GM19324 (cell line): ENCODE results near the gene ZNRD2.

Experiments used
- ATAC-seq: cut with Tn5 transposase; IDR thresholded peaks from one replicate; pipeline ENCODE4 v1.9.1; 2021; ENCODE audit warnings: mild to moderate bottlenecking, moderate library complexity; ENCODE audit not compliant: unreplicated experiment, low FRiP score

Gene ZNRD2

DNA sequence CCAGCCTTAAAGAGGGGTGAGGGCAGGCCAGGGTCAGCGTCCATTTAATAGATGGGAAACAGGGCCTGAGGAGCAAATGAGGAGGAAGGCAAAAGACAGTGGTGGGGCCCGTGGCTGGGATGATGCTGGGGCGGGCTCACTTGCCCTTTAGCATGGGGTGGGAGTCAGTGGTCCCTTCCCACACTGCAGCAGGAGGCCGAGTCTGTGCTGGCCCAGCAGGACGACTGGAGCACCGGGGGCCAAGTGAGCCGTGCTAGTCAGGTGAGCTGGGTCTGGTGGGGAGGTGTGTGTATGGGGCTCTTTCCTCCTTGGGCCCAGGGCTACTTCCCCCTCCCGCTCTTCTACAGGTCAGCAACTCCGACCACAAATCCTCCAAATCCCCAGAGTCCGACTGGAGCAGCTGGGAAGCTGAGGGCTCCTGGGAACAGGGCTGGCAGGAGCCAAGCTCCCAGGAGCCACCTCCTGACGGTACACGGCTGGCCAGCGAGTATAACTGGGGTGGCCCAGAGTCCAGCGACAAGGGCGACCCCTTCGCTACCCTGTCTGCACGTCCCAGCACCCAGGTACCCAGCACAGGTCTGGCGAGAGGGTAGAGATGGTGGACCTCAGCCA is 32.6 kb upstream of the ZNRD2 start:
- ATAC-seq = no peak

DNA sequence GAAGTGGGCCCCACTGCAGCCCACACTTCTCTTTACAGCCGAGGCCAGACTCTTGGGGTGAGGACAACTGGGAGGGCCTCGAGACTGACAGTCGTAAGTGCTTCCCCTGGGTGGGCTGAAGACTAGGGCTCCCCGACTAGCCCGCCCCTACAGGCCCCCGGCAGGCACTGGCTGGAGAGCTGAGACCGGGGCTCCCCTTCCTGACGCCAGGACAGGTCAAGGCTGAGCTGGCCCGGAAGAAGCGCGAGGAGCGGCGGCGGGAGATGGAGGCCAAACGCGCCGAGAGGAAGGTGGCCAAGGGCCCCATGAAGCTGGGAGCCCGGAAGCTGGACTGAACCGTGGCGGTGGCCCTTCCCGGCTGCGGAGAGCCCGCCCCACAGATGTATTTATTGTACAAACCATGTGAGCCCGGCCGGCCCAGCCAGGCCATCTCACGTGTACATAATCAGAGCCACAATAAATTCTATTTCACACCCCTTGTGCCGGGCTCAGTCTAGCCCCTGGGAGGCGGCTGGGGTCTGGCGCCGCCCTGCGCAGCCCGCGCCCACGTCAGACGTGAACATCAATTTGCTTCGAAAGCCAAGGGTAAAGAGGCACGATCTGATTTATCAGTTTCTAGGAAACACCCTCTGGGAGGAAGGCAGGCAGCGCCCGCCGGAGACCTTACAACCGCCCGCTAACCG is 31.9 kb upstream of the ZNRD2 start:
- ATAC-seq = no peak

DNA sequence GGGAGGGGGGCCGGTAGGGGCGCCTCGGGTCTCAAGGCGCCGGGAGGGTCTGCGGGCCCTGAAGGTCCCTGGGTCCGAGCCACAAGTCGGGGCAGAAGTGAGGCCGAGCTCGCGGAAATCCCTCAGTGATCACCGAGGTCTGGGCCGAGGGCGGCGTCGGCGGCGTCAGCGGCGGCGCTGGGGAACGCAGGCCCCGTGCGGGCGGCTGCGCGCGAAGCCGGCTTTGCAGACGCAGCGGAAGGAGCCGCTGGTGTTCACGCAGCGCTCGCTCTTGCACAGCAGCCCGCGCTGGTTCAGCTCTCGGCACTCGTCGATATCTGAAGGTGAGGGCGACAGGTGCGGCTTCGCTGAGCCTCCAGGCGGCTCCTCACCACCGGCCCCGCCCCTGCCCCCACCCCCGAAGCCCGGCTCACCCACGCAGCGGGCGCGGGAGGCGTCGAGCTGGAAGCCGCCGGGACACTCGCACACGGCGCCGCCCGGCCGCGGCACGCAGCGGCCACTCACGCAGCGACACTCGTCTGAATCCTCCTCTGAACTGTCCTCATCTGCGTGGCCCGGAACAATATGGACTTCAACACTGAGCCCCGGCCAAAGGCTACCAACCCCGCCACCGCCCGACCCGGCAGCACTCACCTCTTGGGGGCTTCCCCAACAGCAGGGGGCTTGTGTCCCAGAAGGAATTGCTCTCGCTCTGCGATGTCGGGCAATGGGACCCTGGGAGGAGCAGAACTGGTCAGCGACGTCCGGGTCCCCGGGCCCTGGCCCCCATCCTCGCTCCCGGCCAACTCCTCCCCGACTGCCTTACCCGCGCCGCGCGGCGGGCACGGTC is 31.1 kb upstream of the ZNRD2 start:
- ATAC-seq = no peak

DNA sequence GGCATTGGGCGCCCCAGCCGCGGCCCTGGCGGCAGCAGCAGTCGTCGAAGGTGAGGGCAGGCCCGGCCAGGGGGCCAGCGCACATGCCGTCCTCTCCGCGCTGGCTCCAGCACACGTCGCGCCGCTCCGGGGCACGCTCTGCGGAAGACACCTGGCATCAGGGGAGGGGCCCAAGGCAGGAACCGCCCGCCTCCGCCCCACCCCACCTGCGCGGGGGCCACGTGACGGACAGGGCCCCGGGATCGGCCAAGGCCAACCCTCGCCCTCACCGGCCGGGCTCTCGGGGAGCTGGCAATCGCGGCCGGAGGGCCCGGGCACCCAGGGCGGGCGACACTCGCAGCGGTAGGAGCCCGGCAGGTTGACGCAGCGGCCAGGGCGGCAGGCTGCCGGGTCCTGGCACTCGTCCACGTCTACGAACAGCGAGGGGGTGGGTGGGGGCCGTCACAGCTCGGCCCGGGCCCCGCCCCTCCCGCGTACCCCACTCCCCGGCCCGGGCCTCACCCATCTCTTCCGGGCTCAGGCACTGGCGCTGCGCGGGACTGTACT is 30.5 kb upstream of the ZNRD2 start:
- ATAC-seq = peak; percentile 48

DNA sequence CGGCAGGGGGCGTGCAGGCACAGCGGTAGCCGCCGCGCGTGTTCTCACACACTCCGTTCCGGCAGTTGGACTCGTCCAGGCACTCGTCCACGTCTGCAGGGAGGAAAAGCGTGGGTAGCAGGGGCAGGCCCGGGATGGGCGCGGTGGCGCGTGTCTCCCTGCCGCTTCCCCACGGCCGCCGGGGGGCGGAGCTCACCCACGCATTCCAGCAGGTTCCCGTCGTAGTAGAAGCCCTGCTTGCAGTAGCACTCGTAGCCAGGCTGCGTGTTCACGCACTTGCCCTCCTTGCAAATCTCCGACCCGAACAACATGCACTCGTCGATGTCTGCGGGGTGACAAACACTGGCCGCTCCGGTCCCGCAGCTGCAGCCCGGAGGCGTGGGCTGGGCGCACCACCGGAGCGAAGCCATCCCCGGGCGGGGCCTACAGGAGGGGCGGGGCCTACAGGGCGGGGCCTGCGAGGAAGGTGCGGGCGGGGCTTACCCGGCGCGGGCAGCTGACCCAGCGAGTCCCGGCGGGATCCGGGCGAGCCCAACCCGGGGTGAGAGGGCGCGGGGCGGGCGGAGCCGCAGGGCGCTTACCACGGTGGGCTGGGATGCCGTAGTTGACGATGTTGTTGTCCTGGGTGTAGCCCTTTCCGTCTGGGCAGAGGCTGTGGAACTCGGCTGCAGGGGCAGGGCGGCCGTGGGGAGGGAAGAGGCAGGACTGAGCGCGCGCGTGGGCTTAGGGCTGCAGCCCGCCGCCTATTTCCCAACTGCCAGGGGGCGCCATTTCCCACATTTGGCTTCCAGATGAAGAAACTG is 29.8 kb upstream of the ZNRD2 start:
- peak; percentile 68 for ATAC-seq

DNA sequence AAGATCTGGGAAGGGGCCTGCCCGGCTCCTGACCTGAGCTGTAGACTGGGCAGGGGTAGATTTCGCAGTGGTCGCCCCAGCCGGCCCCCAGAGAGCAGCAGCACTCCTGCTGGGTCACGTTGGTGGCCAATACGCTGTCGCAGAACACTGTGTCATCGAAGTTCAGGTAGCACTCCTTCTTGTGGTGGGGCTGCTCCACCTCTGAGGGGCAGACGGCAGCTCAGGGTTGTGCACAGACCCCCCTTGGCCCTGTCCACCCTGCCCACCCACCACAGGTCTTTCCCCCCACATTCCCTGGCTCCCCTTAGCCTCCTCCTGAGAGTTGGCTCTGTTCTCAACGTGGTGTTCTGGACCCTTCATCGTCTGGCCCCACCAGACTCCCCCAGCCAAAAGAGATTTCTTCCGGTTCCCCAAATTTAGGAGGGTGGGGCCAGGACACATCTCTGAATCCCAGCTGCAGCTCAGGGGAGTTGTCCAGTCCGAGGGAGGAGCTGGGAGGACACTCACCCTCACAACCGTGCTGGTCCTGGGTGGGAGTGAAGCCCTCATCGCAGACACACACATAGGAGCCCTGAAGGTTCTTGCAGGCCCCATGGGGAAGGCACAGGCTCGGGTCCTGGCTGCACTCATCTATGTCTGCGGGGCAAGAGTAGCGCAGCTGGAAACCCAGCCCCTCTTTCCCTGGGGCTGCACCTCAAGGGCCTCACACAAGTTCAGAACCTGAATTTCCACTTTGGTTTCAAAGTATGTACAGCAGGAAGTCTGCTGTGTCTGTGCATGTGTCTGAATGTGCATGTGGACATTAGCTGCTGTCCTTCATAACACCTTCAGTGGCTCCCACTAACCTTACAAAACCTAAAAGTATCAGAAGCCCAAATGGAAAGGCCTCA is 28.9 kb upstream of the ZNRD2 start:
- ATAC-seq = no peak

DNA sequence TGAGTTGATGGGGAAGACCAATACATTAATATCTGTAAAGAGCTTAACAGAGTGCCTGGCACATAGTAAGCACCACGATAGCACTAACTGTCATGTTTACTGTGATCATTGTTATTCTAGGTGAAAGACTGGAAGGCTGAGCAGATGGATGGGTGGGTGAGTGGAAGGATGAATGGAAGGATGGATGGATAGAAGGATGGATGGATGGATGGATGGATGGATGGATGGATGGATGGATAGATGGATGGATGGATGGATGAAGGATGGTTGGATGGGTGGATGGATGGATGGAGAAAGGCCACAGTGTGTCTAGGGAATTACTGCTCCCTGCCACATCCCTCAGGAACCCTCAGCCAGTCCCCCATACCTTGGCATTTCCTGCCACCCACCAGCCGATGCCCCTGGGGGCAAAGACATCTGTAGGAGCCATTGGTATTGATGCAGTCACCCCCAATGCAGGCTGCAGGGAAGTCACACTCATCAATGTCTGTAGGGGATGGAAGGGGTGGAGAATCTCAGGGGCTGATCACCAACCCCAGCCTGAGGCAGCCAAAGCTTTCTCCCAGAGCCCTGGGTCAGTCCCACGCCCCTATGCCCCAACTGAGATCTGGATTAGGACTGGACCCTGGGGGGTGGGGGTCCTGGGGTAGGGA is 27.4 kb upstream of the ZNRD2 start:
- no peak for ATAC-seq

DNA sequence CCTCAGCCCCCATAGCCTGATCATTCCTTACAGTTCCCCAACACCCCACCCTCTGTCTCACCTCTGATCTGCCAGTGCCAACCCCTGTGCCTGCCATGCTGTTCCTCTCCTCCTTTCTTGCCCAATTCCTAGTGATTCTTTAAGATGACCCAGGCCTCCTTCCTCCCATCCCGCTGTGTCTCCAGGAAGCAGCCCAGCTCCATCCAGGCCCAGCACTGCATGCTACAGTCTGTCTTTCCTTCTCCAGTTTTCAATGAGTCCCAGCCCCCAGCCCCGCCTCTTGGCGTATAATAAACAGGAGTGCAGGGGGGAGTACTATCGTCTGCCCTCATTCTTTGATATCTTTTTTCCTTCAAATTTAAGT is 24.4 kb upstream of the ZNRD2 start:
- no peak for ATAC-seq

DNA sequence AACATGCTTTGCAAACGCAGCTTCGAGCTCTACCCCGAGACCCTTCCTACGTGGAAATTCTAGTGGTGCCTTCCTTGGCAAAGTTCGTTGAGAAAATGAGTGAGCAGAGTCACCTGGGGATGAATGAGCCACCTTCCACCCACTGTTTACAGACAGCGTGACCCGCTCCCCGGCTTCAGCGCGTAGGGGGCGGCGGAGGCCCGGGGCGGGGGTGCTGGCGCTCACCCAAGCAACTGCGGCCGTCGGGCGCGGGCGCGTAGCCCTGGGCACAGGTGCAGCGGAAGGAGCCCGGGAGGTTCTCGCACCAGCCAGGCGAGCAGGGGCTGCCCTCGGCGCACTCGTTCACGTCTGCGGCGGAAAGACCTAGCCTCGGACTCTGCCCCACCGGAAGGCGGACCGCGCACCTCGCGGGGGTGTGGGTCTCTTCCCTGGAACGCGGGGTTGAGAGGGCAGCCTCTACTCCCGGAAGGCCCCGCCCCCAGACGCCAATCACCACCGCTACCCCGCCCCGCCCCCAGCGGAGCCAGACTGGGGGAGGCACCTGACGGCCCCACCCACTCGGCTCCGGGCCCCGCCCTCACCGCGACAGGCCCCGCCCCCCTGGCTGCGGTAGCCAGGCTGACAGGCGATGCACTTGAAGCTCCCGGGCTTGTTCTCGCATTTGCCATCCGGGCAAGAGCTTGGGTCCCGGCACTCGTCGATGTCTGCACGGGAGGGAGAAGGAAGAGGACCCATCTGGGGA is 23.9 kb upstream of the ZNRD2 start:
- ATAC-seq = peak; percentile 83

DNA sequence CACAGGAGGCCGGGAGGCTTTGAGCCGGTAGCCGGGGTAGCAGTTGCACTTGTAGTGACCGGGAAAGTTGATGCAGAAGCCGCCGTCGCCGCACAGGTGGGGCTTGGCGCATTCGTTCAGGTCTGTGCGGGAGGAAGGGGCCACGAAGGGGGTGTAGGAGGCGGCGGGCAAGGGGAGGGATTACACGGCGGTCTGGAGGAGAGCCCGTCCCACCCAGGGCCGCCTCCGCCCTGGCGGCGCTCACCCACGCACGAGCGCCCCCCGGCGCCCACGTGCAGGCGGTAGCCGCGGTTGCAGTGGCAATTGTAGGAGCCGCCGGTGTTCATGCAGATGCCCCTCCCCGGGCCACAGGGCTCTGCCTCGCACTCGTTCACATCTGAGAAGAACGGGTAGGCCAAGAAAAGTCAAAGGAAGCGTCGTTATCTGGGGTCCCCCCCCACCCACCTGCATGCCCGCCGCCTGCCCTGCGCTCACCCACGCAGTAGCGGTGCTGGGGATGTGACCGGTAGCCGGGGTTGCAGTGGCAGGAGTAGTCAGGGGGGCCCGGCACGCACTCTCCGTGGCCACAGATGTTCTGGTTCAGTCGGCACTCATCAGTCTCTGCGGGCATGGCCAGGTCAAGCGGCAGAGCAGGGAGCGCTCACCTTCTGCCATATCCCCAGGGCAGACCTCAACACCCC is 22.7 kb upstream of the ZNRD2 start:
- ATAC-seq = no peak

DNA sequence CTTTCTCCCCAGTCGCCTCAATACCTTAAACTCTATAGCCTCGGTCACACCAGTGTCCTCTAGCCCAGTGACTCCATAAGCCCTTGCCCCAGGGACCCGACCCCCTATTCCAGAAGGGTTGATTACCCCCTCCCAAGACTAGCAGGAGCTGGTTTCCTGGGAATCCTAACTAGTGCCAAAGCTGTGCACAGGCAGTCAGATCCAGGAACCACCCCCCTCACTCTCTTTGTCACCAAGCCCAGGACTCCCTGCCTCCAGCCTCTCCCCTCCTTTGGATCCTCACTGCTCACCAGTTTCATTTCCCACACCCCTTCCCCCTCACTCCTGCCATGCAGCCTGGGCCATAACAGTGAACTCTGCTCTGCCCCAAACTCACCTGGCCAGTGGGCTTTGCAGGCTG is 21.9 kb upstream of the ZNRD2 start:
- no peak for ATAC-seq

DNA sequence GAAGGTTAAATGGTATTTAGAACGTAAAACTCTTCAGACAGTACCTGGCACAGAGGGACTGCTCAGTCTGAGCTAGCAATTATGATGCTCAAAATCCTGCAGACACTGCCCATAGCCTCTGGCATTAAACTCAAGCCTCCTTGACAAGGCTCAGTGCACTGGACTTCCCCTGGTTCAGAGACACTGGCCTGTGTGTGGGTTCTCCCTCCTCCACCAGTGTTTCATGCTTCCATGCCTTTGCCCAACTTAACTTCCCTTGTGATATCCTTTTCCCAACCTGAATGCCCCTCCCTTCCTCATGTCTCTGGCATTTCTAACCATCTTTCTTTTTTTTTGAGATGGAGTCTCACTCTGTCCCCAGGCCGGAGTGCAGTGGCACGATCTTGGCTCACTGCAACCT is 21.2 kb upstream of the ZNRD2 start:
- no peak for ATAC-seq

DNA sequence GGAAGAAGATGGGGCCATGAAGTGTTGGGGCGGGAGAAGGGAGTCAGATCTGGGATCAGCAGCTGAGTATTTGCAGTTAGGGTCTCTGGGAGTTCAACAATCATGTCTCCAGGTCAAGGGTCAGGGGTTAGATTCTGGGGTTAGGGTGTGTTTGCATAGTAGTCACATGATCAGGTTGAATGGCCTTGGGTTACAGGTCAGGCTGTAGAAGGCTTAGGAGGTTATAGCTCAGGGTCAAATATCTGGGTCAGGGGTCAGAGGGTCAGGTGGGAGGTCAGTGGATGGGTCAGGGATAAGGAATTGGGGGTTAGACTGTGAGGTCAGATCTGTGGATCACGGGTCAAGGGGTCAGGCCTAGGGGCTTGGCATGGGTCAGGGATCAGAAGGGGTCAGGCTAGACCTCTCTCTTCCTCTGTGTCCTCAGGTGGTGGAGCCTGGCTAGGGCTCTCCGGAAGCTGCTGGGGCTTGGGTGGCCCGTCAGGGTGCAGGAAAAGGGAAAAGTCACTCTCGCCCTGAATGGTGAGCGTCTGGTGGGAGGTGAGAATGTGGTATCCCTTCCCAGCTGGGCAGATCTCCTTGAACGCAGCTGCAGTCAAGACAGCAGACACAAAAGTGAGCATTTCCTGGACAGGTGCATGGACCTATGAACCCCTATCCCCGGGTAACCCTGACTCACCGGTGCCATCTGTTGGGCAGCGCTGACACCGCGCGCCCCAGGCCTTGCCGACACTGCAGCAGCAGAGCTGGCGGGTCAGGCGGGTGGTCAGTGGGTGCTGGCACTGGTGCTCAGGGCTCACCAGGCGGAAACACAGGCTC is 18.5 kb upstream of the ZNRD2 start:
- no peak for ATAC-seq

DNA sequence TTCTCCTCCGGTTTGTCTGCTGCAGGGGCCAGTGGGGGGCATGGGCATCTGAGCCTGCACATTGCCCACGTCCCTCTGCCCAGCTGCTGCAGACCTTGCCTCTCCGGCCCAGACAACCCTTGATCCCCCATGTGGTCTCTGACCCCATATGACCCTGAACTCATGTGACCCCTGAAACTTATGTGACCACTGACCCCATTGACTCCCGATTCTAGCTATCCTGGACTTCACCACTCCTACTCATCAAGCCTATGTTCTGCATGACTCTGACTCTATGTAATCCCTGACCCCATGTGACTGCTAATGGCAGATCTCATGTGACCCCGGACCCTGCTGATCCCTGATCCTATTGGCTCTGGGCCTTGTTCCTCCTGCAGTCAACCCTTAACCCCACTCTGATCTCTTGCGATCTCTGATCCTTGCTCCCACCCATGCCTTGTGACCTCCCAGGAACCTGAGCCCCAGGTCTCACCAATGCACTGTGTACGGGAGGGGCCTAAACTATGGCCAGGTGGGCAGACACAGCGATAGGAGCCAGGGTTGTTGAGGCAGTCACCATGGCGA is 17.8 kb upstream of the ZNRD2 start:
- no peak for ATAC-seq

DNA sequence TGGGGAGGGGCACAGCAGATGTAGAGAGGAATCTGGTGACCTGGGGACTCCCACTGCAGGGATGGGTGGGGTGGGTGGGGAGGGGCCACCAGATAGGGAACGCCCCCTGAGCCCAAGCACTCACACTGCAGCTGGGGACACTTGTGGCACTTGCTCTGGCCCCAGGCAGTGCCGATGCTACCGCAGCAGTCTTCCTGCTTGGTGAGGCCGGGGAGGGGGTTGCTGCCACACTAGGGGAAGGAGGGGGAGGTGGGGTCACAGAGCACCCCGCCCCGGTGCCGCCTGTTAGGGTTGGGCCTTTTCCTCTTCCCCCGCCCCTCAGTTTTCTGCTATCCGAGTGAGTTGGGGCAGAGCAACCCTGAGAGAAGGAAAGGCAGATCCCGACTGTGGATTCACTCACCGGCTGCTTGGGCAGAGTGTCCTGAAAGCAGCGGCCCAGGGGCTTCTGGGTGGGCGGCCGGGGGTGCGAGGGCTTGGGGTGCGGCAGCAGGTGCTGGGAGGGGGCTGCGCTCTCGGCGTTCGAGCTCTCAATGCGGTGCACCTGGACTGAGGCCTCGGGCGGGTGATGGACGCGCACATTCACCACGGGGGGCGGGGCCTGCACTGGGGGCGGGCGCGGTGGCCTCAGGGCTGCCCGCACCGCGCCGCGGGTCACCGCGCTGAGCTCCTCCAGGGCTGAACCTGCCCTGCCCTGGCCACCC is 16.8 kb upstream of the ZNRD2 start:
- ATAC-seq = no peak
